ENCODE results near the gene FYB1. TPM values are rescaled to one million over a fixed set of nuclear protein-coding genes. Genes with fewer than 3 reads are reported as not detected.

Gene FYB1
- total RNA-seq, 1 experiment from 2014 or later = not detected

GRCh38 chr5:39058178-39058921 lies 161.0 kb downstream of the FYB1 start:
- no peak overlapping the region for H3K27ac ChIP-seq (ENCODE audit: low read depth, low read length, poor library complexity, severe bottlenecking)
- intact Hi-C loops (cut with micrococcal nuclease; ENCODE audit: unreplicated experiment) = no loop called here
- no peaks in the 10 kb centered on the region for H3K4me1 ChIP-seq (ENCODE audit: insufficient read depth, low read length, poor library complexity, severe bottlenecking)
- no peak for TF ChIP-seq EZH2 (IDR thresholded peaks at IDR 0.05; ENCODE audit: borderline replicate concordance, low read depth, low read length, poor library complexity, severe bottlenecking)
- TF ChIP-seq CTCF (conservative IDR thresholded peaks at IDR 0.05; ENCODE audit: low read depth, low read length) = no peak
- no peaks in the 10 kb centered on the region for H3K9me3 ChIP-seq (ENCODE audit: low read depth, low read length, poor library complexity, severe bottlenecking)
- CTCF ChIA-PET = no interaction called here
- no TSS peak for BruUV-seq (replicated peaks)
- POLR2A ChIA-PET (ENCODE audit: low non-redundant PET) = no interaction called here
- no peaks in the 10 kb centered on the region for H3K36me3 ChIP-seq (ENCODE audit: insufficient read depth, low read length, poor library complexity, severe bottlenecking)
- H3K27me3 ChIP-seq (replicated peaks; ENCODE audit: insufficient read depth, low read depth, low read length, poor library complexity) = no peaks in the 10 kb centered on the region
- H3K4me3 ChIP-seq (ENCODE audit: low read depth, low read length, poor library complexity, severe bottlenecking) = no peak overlapping the region
- no peak for DNase-seq (ENCODE audit: low spot score)

DNA sequence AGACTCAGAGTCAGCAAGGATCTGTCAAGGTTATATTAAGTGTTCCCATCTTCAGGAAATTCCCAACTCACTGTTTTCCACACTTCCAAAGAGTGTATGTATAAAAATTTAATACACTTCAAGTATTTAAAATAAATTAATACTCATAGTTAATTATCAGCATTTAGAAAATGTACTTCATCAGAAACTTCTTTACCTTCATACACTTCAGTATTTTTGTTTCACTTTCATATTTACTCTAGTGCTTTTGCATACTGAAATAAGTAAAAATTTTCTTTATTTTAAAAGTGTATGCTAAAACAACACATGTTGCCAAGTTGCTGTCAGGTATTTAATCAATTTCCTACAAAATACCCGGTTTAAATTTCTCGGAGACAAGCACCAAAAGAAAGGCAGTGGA lies 161.6 kb downstream of the FYB1 start:
- no peaks in the 10 kb centered on the region for H3K9me3 ChIP-seq (ENCODE audit: low read depth, low read length, poor library complexity, severe bottlenecking)
- ChIA-PET POLR2A (ENCODE audit: low non-redundant PET) (no interaction called here), CTCF (no interaction called here)
- TF ChIP-seq EZH2 (IDR thresholded peaks at IDR 0.05; ENCODE audit: borderline replicate concordance, low read depth, low read length, poor library complexity, severe bottlenecking) = no peak
- no peak for TF ChIP-seq CTCF (conservative IDR thresholded peaks at IDR 0.05; ENCODE audit: low read depth, low read length)
- no peak overlapping the region for H3K4me3 ChIP-seq (ENCODE audit: low read depth, low read length, poor library complexity, severe bottlenecking)
- no peak overlapping the region for H3K27ac ChIP-seq (ENCODE audit: low read depth, low read length, poor library complexity, severe bottlenecking)
- no peak for DNase-seq (ENCODE audit: low spot score)
- no TSS peak for BruUV-seq (replicated peaks)
- no peaks in the 10 kb centered on the region for H3K27me3 ChIP-seq (replicated peaks; ENCODE audit: insufficient read depth, low read depth, low read length, poor library complexity)
- H3K36me3 ChIP-seq (ENCODE audit: insufficient read depth, low read length, poor library complexity, severe bottlenecking) = no peaks in the 10 kb centered on the region
- intact Hi-C loops (cut with micrococcal nuclease; ENCODE audit: unreplicated experiment) = no loop called here
- H3K4me1 ChIP-seq (ENCODE audit: insufficient read depth, low read length, poor library complexity, severe bottlenecking) = no peaks in the 10 kb centered on the region

DNA sequence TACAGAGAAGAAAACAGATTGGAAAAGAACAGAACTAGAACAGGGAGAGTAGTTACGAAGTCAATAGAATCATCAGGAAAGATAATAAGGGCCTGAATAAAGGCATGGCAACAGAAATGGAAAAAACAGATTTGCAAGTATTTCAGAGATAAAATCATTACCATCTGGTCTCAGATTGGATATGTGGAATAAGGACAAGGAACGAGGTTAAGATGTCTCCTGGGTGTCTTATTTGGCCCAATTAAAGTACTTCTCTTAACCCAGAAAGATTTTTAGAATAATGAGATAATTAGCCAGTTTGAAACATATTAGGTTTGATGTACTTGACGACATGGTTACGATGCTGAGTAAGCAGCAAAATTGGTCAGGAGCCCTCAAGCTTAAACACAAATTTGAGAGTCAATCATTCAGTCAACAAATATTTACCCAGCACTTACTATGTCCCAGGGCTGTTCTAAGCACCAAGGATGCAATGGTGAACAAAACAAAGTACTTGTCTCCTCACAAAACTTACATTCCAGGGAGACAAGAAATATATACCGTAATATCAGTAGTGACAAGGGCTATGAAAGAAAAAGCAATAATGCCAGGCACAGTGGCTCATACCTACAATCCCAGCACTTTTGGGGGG lies 163.5 kb downstream of the FYB1 start:
- H3K27me3 ChIP-seq (replicated peaks; ENCODE audit: insufficient read depth, low read depth, low read length, poor library complexity) = no peaks in the 10 kb centered on the region
- intact Hi-C loops (cut with micrococcal nuclease; ENCODE audit: unreplicated experiment) = no loop called here
- H3K36me3 ChIP-seq (ENCODE audit: insufficient read depth, low read length, poor library complexity, severe bottlenecking) = no peaks in the 10 kb centered on the region
- no peaks in the 10 kb centered on the region for H3K9me3 ChIP-seq (ENCODE audit: low read depth, low read length, poor library complexity, severe bottlenecking)
- BruUV-seq (replicated peaks) = no TSS peak
- CTCF ChIA-PET = no interaction called here
- POLR2A ChIA-PET (ENCODE audit: low non-redundant PET) = no interaction called here
- H3K27ac ChIP-seq (ENCODE audit: low read depth, low read length, poor library complexity, severe bottlenecking) = no peak overlapping the region
- no peaks in the 10 kb centered on the region for H3K4me1 ChIP-seq (ENCODE audit: insufficient read depth, low read length, poor library complexity, severe bottlenecking)
- TF ChIP-seq EZH2 (IDR thresholded peaks at IDR 0.05; ENCODE audit: borderline replicate concordance, low read depth, low read length, poor library complexity, severe bottlenecking) (no peak), CTCF (conservative IDR thresholded peaks at IDR 0.05; ENCODE audit: low read depth, low read length) (no peak)
- DNase-seq (ENCODE audit: low spot score) = no peak
- no peak overlapping the region for H3K4me3 ChIP-seq (ENCODE audit: low read depth, low read length, poor library complexity, severe bottlenecking)

Other genes with a start within 250 kb of the FYB1 start
- 23.3 TPM in 2 replicates for gene RICTOR, start 145.2 kb downstream of the FYB1 start, total RNA-seq (2021)
- not detected in 2 replicates for gene C9, start 144.9 kb upstream of the FYB1 start, total RNA-seq (2021)
- 27.7 and 30.1 TPM in 2 replicates for gene DAB2, start 205.4 kb upstream of the FYB1 start, total RNA-seq (2021)

Measured in A673 (cell line).